CD4-positive, alpha-beta T cell (primary cell): ENCODE data around the gene TEX52. TPM values are rescaled to one million over a fixed set of nuclear protein-coding genes. Genes with fewer than 3 reads are reported as not detected.
A peak's percentile ranks its signal among the peaks of the same experiment; 100 is the strongest.

Source experiments
- ATAC-seq: fragments of 200-7000 bp; cut with Tn5 transposase; one replicate; pipeline ENCODE4 v1.10.0; 2022; ENCODE audit warnings: mild to moderate bottlenecking; ENCODE audit not compliant: poor library complexity
- CTCF ChIA-PET: fragments of 350-600 bp; sonication (Branson Sonifier 250); formaldehyde crosslinking; loops from one replicate; lab custom pipeline; 2021; ENCODE audit warnings: antibody characterized with exemption, inconsistent platforms; lab: Charles Lee
- POLR2A ChIA-PET: fragments of 350-600 bp; sonication (Branson Sonifier 250); formaldehyde crosslinking; loops from one replicate; lab custom pipeline; 2021; ENCODE audit warnings: antibody characterized with exemption, inconsistent platforms; lab: Charles Lee
- DNase-seq, 14 experiments: peaks; one replicate each; pipeline ENCODE4 v3.0.0-alpha.2; 2013 to 2020; ENCODE audit warnings: mixed read lengths in 2 of 14
- H3K27ac ChIP-seq, 2 donors: one replicate each; pipeline versions ENCODE4 v1.5.1 to v1.7.0; 2013; ENCODE audit warnings: low read length in 2 of 2, low read depth in 1 of 2, mild to moderate bottlenecking in 1 of 2
- H3K27me3 ChIP-seq, 2 experiments: 1 replicate in 1 of 2; 2 replicates in 1 of 2; pipeline versions ENCODE4 v1.6.1 to v1.7.0; 2013; ENCODE audit warnings: low read length in 2 of 2, control low read depth in 1 of 2, mild to moderate bottlenecking in 1 of 2, moderate library complexity in 1 of 2; ENCODE audit not compliant: insufficient read depth in 2 of 2, control insufficient read depth in 1 of 2
- H3K36me3 ChIP-seq: one replicate; pipeline ENCODE4 v1.6.1; 2013; ENCODE audit warnings: low read length, control low read depth; ENCODE audit not compliant: insufficient read depth
- H3K4me1 ChIP-seq: one replicate; pipeline ENCODE4 v1.6.1; 2013; ENCODE audit warnings: low read length, control low read depth; ENCODE audit not compliant: insufficient read depth
- H3K4me3 ChIP-seq: one replicate; pipeline ENCODE4 v1.5.1; 2013; ENCODE audit warnings: mild to moderate bottlenecking, low read length, moderate library complexity
- H3K9me3 ChIP-seq, 2 experiments: 1 replicate in 1 of 2; 2 replicates in 1 of 2; pipeline versions ENCODE4 v1.6.1 to v1.7.0; 2013; ENCODE audit warnings: low read length in 2 of 2, mild to moderate bottlenecking in 2 of 2, control low read depth in 1 of 2, moderate library complexity in 1 of 2; ENCODE audit not compliant: control insufficient read depth in 1 of 2, insufficient read depth in 1 of 2
- H3K27ac Mint-ChIP-seq: one replicate; pipeline ENCODE4 v1.8.0; 2020; ENCODE audit warnings: mixed read lengths
- H3K27me3 Mint-ChIP-seq: one replicate; pipeline ENCODE4 v1.8.0; 2021; ENCODE audit warnings: mixed read lengths
- H3K36me3 Mint-ChIP-seq: one replicate; pipeline ENCODE4 v1.8.0; 2021; ENCODE audit warnings: low read depth, mixed read lengths
- H3K4me1 Mint-ChIP-seq: one replicate; pipeline ENCODE4 v1.8.0; 2021; ENCODE audit warnings: low read depth, mixed read lengths
- H3K4me3 Mint-ChIP-seq: one replicate; pipeline ENCODE4 v1.8.0; 2020; ENCODE audit warnings: mild to moderate bottlenecking, mixed read lengths
- H3K9me3 Mint-ChIP-seq: one replicate; pipeline ENCODE4 v1.8.0; 2020; ENCODE audit warnings: mixed read lengths
- CTCF ChIP-seq: fragments of 200-600 bp; IDR thresholded peaks from one replicate; pipeline ENCODE4 v1.8.0; 2022; ENCODE audit warnings: antibody characterized with exemption, mild to moderate bottlenecking
- intact Hi-C, 2 experiments: fragments of 100-400 bp; cut with DNase I in 1 of 2; cut with micrococcal nuclease in 1 of 2; formaldehyde crosslinking; loops; one replicate each; pipeline versions ENCODE4 v1.15.1 to v1.9.0; 2023 to 2025; cut with DNase I, micrococcal nuclease
- total RNA-seq, 174 experiments: library from RNA in 2 of 174; stranded (reverse) in 2 of 174; gene quantifications; one replicate each; pipeline ENCODE4 v1.2.3 and lab custom pipeline; 2021 to 2026

TEX52 gene
- total RNA-seq, 2 experiments from 2014 or later = not detected

- Histone ChIP-seq H3K9me3 (no peaks in the 10 kb centered on the region), H3K4me1 (peaks cover 19% of the 10 kb centered on the region), H3K27ac (peak overlapping the region; percentile 74 to 77), H3K36me3 (no peaks in the 10 kb centered on the region), H3K27me3 (no peaks in the 10 kb centered on the region), H3K4me3 (peak overlapping the region; percentile 100)
- H3K9me3 Mint-ChIP-seq = no peaks in the 10 kb centered on the region
- CTCF ChIA-PET = interaction anchor here (1.1 kb wide), 1 partner anchor 18 kb away, joined by 3 read pairs; no protein-coding TSS in a partner anchor
- peak overlapping the region; percentile 97 for H3K4me3 Mint-ChIP-seq
- DNase-seq (peak in 8 of 14 experiments; percentile 12 to 59 (median 35)), ATAC-seq (peak; percentile 6)
- peak overlapping the region; percentile 50 for H3K27ac Mint-ChIP-seq
- H3K4me1 Mint-ChIP-seq = peaks cover 29% of the 10 kb centered on the region
- peaks cover 17% of the 10 kb centered on the region for H3K36me3 Mint-ChIP-seq
- no peaks in the 10 kb centered on the region for H3K27me3 Mint-ChIP-seq
- intact Hi-C loops = loop anchor here in 1 of 2 experiments (5.0 to 10.0 kb wide), 2 partner anchors 199 to 983 kb away; partner anchors contain the start of gene PARP11
- POLR2A ChIA-PET = interaction anchor here (1.5 to 7.6 kb wide), 3 partner anchors 13 to 200 kb away, joined by 7 to 77 read pairs (median 7); partner anchors contain the start of genes FKBP4, FOXM1 and RHNO1
- no peak for TF ChIP-seq CTCF
Measured at GRCh38 chr12:2891240-2892053, 34.6 kb upstream of the TEX52 start.

GRCh38 chr12:2890388-2891239 is 33.8 kb upstream of the TEX52 start, which contains the start of gene TULP3:
TSS of gene TULP3 (plus strand) at chr12:2890891. CDS start at chr12:2890948, 57 bp downstream.
- Mint-ChIP-seq H3K27ac (peak within 1 kb of the TSS; percentile 83), H3K36me3 (peaks cover 22% of the 10 kb centered on the region), H3K27me3 (no peaks in the 10 kb centered on the region), H3K9me3 (no peaks in the 10 kb centered on the region), H3K4me3 (peak within 1 kb of the TSS; percentile 97), H3K4me1 (peaks cover 29% of the 10 kb centered on the region)
- ATAC-seq (peak; percentile 98), DNase-seq (peak; percentile 97 to 99 (median 98))
- CTCF ChIA-PET = interaction anchor here (1.0 to 1.3 kb wide), 3 partner anchors 12 to 17 kb away, joined by 3 read pairs; no protein-coding TSS in a partner anchor
- Histone ChIP-seq H3K9me3 (no peaks in the 10 kb centered on the region), H3K27ac (peak within 1 kb of the TSS; percentile 74 to 77), H3K36me3 (peaks cover 4% of the 10 kb centered on the region), H3K4me1 (peaks cover 19% of the 10 kb centered on the region), H3K4me3 (peak within 1 kb of the TSS; percentile 100), H3K27me3 (no peaks in the 10 kb centered on the region)
- POLR2A ChIA-PET = interaction anchor here (1.5 to 7.6 kb wide), 3 partner anchors 12 to 199 kb away, joined by 7 to 77 read pairs (median 7); partner anchors contain the start of genes FKBP4, FOXM1 and RHNO1
- TF ChIP-seq CTCF = no peak
- intact Hi-C loops = loop anchor here in 1 of 2 experiments (1.0 to 10.0 kb wide), 4 partner anchors 13 to 984 kb away; partner anchors contain the start of genes FOXM1, ITFG2, PARP11 and RHNO1
